CD8-positive, alpha-beta memory T cell (primary cell): ENCODE results near the gene P2RY11. TPM values are rescaled to one million over a fixed set of nuclear protein-coding genes. Genes with fewer than 3 reads are reported as not detected.

Experiments used
- CTCF ChIA-PET: fragments of 350-600 bp; sonication (Branson Sonifier 250); formaldehyde crosslinking; loops from one replicate; lab custom pipeline; 2021; ENCODE audit warnings: antibody characterized with exemption; lab: Charles Lee
- POLR2A ChIA-PET: fragments of 350-600 bp; sonication (Branson Sonifier 250); formaldehyde crosslinking; loops from one replicate; lab custom pipeline; 2021; ENCODE audit warnings: antibody characterized with exemption; lab: Charles Lee
- DNase-seq, 5 donors: peaks; one replicate each; pipeline versions ENCODE4 v3.0.0 to v3.0.0-alpha.2; 2020 to 2022; ENCODE audit warnings: mixed read lengths in 1 of 5
- H3K27ac ChIP-seq: one replicate; pipeline ENCODE4 v1.7.0; 2013; ENCODE audit warnings: low read depth, mild to moderate bottlenecking, low read length, moderate library complexity
- H3K27me3 ChIP-seq: 2 replicates; pipeline ENCODE4 v1.7.0; 2013; ENCODE audit warnings: low read length, mild to moderate bottlenecking; ENCODE audit not compliant: insufficient read depth, poor library complexity, severe bottlenecking
- H3K36me3 ChIP-seq: 2 replicates; pipeline ENCODE4 v1.7.0; 2013; ENCODE audit warnings: mild to moderate bottlenecking, low read length, moderate library complexity; ENCODE audit not compliant: insufficient read depth
- H3K4me1 ChIP-seq: 2 replicates; pipeline ENCODE4 v1.7.0; 2013; ENCODE audit warnings: mild to moderate bottlenecking, low read length, moderate library complexity; ENCODE audit not compliant: insufficient read depth
- H3K4me3 ChIP-seq: 2 replicates; pipeline ENCODE4 v1.7.0; 2013; ENCODE audit warnings: mild to moderate bottlenecking, low read length
- H3K9me3 ChIP-seq: 2 replicates; pipeline ENCODE4 v1.7.0; 2013; ENCODE audit warnings: mild to moderate bottlenecking, low read length
- H3K27ac Mint-ChIP-seq, 8 donors: one replicate each; pipeline ENCODE4 v1.8.0; 2020 to 2021; ENCODE audit warnings: mixed read lengths in 8 of 8, mild to moderate bottlenecking in 6 of 8, inconsistent platforms in 3 of 8, moderate library complexity in 3 of 8
- H3K27me3 Mint-ChIP-seq, 2 donors: one replicate each; pipeline ENCODE4 v1.8.0; 2020 to 2021; ENCODE audit warnings: mixed read lengths in 2 of 2, mild to moderate bottlenecking in 1 of 2, moderate library complexity in 1 of 2
- H3K36me3 Mint-ChIP-seq, 3 donors: one replicate each; pipeline ENCODE4 v1.8.0; 2020 to 2021; ENCODE audit warnings: mixed read lengths in 3 of 3, inconsistent platforms in 1 of 3, mild to moderate bottlenecking in 1 of 3
- H3K4me1 Mint-ChIP-seq, 3 donors: one replicate each; pipeline ENCODE4 v1.8.0; 2020 to 2021; ENCODE audit warnings: mixed read lengths in 3 of 3, inconsistent platforms in 1 of 3, mild to moderate bottlenecking in 1 of 3
- H3K4me3 Mint-ChIP-seq, 7 donors: one replicate each; pipeline ENCODE4 v1.8.0; 2020 to 2021; ENCODE audit warnings: mixed read lengths in 7 of 7, mild to moderate bottlenecking in 6 of 7, moderate library complexity in 4 of 7, inconsistent platforms in 2 of 7
- H3K9me3 Mint-ChIP-seq, 5 donors: one replicate each; pipeline ENCODE4 v1.8.0; 2020 to 2022; ENCODE audit warnings: mixed read lengths in 5 of 5, mild to moderate bottlenecking in 3 of 5, moderate library complexity in 2 of 5, inconsistent platforms in 1 of 5
- polyA plus RNA-seq: library from polyadenylated mRNA; unstranded; fragments of 300-500 nt; fragmentation: Illumina TruSeq; gene quantifications from one replicate; pipeline ENCODE4 v1.2.3, GENCODE V29; 2021
- total RNA-seq, 2 experiments: library from RNA; stranded (reverse); gene quantifications; one replicate each; pipeline ENCODE4 v1.2.3, GENCODE V29; 2021

The P2RY11 gene
- total and polyA plus RNA-seq, 3 experiments from 2014 or later: 7.4 to 58.1 (median 53.7) TPM

DNA sequence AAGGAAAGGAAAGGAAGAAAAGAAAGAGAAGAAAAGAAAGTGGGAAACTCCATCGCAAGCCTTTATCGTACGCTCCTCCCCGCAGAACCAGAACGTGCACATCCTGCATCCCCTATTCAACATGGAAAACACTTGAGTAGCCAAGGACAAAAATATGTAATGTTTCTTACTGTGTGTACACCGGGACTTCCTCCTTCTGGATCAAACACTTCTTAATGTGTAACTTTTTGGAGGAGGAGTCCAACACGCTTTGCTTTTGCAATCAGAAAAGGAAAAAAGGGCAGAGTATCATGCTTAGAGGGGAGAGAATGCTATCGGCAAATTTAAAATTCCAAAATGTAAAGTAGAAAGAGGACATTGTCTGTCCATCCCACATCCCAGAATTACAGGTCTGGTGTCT is 33.2 kb upstream of the P2RY11 start:
- H3K27me3 Mint-ChIP-seq: no peaks in the 10 kb centered on the region
- Histone ChIP-seq H3K4me3 (no peak overlapping the region), H3K27ac (no peak overlapping the region), H3K9me3 (peaks cover 6% of the 10 kb centered on the region), H3K4me1 (no peaks in the 10 kb centered on the region), H3K27me3 (no peaks in the 10 kb centered on the region), H3K36me3 (no peaks in the 10 kb centered on the region)
- H3K27ac Mint-ChIP-seq: peak overlapping the region in 1 of 8 donors; percentile 32
- H3K4me3 Mint-ChIP-seq: no peak overlapping the region
- ChIA-PET CTCF (no interaction called here), POLR2A (no interaction called here)
- no peaks in the 10 kb centered on the region for H3K4me1 Mint-ChIP-seq
- H3K36me3 Mint-ChIP-seq: no peaks in the 10 kb centered on the region
- H3K9me3 Mint-ChIP-seq: peaks cover 0 to 5% (median 0%) of the 10 kb centered on the region in 5 donors
- no peak for DNase-seq

DNA sequence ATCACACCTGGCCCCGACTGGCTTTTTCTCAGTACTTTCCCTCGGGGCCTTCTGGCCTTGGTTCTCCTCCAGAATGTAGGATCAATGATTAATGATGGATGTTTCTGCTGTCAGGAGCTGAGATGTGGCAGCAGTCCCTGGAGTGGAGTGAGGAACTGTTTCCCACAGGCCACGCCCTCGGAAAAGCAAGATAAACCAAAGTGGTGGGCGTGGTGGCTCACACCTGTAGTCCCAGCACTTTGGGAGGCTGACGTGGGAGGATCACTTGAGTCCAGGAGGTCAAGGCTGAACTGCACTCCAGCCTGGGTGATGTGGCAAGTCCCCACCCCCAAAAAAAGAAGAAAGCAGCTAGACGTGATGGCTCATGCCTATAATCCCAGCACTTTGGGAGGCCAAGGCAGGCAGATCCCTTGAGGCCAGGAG is 32.5 kb upstream of the P2RY11 start:
- H3K9me3 ChIP-seq: peaks cover 2% of the 10 kb centered on the region
- Mint-ChIP-seq H3K9me3 (peaks cover 0 to 4% (median 0%) of the 10 kb centered on the region in 5 donors), H3K4me1 (no peaks in the 10 kb centered on the region), H3K36me3 (no peaks in the 10 kb centered on the region), H3K27ac (no peak overlapping the region), H3K27me3 (no peaks in the 10 kb centered on the region), H3K4me3 (no peak overlapping the region)
- ChIA-PET CTCF (interaction anchor here (1.5 kb wide), 1 partner anchor 41 kb away, joined by 3 read pairs; no protein-coding TSS in a partner anchor), POLR2A (no interaction called here)
- no peak overlapping the region for H3K4me3 ChIP-seq
- no peak overlapping the region for H3K27ac ChIP-seq
- no peak for DNase-seq
- no peaks in the 10 kb centered on the region for H3K36me3 ChIP-seq
- no peaks in the 10 kb centered on the region for H3K27me3 ChIP-seq
- no peaks in the 10 kb centered on the region for H3K4me1 ChIP-seq

DNA sequence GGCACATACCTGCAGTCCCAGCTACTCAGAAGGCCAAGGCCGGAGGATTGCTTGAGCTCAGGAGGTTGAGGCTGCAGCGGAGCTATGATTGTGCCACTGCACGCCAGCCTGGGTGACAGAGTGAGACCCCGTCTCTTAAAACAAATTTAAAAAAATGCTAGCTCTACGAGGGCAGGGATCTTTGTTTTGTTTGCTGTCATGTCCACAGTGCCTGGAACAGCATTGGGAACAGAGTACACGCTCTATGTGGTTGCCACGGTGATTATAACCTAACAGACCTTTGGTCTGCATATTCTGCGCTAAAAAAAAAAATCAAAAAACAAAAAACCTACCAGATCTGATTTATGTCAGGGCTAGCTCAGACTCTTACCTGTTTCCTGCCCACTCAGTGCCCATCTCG is 27.6 kb upstream of the P2RY11 start:
- Mint-ChIP-seq H3K27ac (peak overlapping the region in 4 of 8 donors; percentile 52 to 90 (median 81)), H3K36me3 (peaks cover 0 to 10% (median 0%) of the 10 kb centered on the region in 3 donors), H3K4me1 (peaks cover 10 to 14% (median 12%) of the 10 kb centered on the region in 3 donors), H3K4me3 (peak overlapping the region in 3 of 7 donors; percentile 11 to 84 (median 37)), H3K9me3 (no peaks in the 10 kb centered on the region), H3K27me3 (no peaks in the 10 kb centered on the region)
- H3K4me1 ChIP-seq: peaks cover 9% of the 10 kb centered on the region
- no peaks in the 10 kb centered on the region for H3K9me3 ChIP-seq
- DNase-seq: no peak
- H3K4me3 ChIP-seq: no peak overlapping the region
- no peaks in the 10 kb centered on the region for H3K27me3 ChIP-seq
- H3K36me3 ChIP-seq: peaks cover under 1% of the 10 kb centered on the region
- ChIA-PET CTCF (interaction anchor here (0.7 to 1.9 kb wide), 4 partner anchors 12 to 166 kb away, joined by 3 to 8 read pairs (median 4); no protein-coding TSS in a partner anchor), POLR2A (interaction anchor here (0.6 kb wide), 1 partner anchor 771 kb away, joined by 5 read pairs; no protein-coding TSS in a partner anchor)
- no peak overlapping the region for H3K27ac ChIP-seq

DNA sequence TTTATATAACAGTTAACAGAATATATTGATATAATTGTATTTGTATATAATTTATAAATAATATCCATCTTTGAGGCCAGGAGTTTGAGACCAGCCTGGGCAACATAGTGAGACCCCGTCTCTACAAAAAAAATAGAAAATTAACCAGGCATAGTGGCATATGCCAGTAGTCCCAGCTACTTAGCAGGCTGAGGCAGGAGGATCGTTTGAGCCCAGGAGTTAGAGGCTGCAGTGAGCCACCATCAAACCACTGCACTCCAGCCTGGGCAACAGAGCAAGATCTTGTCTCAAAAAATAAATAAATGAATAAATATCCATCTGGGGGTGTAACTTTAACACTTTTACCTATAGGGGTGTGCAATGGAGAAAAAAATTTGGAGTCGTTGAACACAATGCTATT is 26.7 kb upstream of the P2RY11 start:
- Mint-ChIP-seq H3K4me3 (peak overlapping the region; percentile 84 to 96 (median 85)), H3K27ac (peak overlapping the region in 7 of 8 donors; percentile 69 to 92 (median 89)), H3K9me3 (no peaks in the 10 kb centered on the region), H3K4me1 (peaks cover 13 to 14% (median 14%) of the 10 kb centered on the region in 3 donors), H3K27me3 (no peaks in the 10 kb centered on the region), H3K36me3 (peaks cover 0 to 19% (median 0%) of the 10 kb centered on the region in 3 donors)
- ChIA-PET CTCF (interaction anchor here (1.3 to 1.9 kb wide), 3 partner anchors 11 to 165 kb away, joined by 3 to 8 read pairs (median 5); no protein-coding TSS in a partner anchor), POLR2A (interaction anchor here (0.5 to 0.6 kb wide), 2 partner anchors 17 to 770 kb away, joined by 3 to 5 read pairs; partner anchors contain the start of gene ANGPTL6)
- H3K4me1 ChIP-seq: peaks cover 9% of the 10 kb centered on the region
- H3K27me3 ChIP-seq: no peaks in the 10 kb centered on the region
- no peak overlapping the region for H3K4me3 ChIP-seq
- DNase-seq: no peak
- H3K9me3 ChIP-seq: no peaks in the 10 kb centered on the region
- H3K36me3 ChIP-seq: peaks cover 6% of the 10 kb centered on the region
- H3K27ac ChIP-seq: no peak overlapping the region

DNA sequence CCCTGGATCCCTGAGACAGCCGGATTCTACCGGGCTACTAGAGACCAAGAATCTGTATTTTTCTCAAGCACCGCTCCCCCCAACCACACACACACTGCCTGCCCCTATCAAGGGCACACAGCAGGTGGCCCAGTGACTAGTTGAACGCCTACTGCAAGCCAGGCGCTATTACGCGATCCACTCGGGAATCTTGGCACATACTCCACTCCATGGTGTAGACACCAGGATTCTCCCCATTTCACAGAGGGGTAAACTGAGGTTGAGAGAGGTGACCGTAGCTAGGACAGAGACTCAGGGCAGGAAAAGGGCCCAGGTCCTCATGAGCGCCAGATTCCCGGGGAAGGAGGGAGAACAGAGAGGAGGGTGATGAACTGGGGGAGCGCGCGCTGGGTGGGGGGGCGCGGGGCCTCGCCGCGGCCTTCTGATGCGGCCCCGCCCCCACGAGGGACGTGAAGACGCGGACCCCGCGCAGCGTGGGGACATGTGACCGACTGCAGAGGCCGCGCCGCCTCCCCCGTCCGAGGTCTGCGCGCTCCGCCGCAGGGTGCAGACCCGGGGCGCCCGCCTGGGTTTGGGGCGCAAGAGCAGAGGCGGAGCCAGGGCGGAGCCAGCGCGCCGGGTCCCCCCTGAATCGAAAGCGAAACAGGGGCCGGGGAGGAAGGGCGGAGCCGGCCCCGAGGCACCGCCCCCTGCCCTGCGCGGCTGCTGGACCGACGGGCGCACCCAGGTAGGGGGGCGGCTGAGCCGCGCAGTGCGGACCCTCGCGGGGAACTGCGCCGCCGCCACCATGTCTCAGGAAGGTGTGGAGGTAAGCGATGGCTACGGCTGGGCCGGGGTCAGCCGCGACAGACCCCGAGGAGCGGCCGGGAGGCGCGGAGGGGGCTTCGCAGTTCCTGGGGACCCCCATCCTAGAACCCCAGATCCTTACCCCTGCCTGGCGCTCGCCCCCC is 25.6 kb upstream of the P2RY11 start, which contains the start of gene SHFL:
Gene SHFL, plus strand, starts transcription at position 677 of the 950 bp plus-strand sequence. Its CDS starts 111 bp downstream, at position 788.
- H3K4me1 Mint-ChIP-seq: peaks cover 14 to 18% (median 16%) of the 10 kb centered on the region in 3 donors
- peak within 1 kb of the TSS; percentile 82 for H3K27ac ChIP-seq
- peak within 1 kb of the TSS; percentile 88 for H3K4me3 ChIP-seq
- no peaks in the 10 kb centered on the region for H3K27me3 ChIP-seq
- no peaks in the 10 kb centered on the region for H3K27me3 Mint-ChIP-seq
- ChIA-PET POLR2A (interaction anchor here (0.6 to 1.0 kb wide), 2 partner anchors 10 to 152 kb away, joined by 3 to 4 read pairs; no protein-coding TSS in a partner anchor), CTCF (no interaction called here)
- no peaks in the 10 kb centered on the region for H3K9me3 Mint-ChIP-seq
- H3K9me3 ChIP-seq: no peaks in the 10 kb centered on the region
- H3K36me3 Mint-ChIP-seq: peaks cover 0 to 27% (median 2%) of the 10 kb centered on the region in 3 donors
- H3K36me3 ChIP-seq: peaks cover 6% of the 10 kb centered on the region
- peaks cover 9% of the 10 kb centered on the region for H3K4me1 ChIP-seq
- peak; percentile 81 to 90 (median 83) for DNase-seq
- peak within 1 kb of the TSS; percentile 84 to 96 (median 85) for H3K4me3 Mint-ChIP-seq
- peak within 1 kb of the TSS; percentile 87 to 93 (median 90) for H3K27ac Mint-ChIP-seq

DNA sequence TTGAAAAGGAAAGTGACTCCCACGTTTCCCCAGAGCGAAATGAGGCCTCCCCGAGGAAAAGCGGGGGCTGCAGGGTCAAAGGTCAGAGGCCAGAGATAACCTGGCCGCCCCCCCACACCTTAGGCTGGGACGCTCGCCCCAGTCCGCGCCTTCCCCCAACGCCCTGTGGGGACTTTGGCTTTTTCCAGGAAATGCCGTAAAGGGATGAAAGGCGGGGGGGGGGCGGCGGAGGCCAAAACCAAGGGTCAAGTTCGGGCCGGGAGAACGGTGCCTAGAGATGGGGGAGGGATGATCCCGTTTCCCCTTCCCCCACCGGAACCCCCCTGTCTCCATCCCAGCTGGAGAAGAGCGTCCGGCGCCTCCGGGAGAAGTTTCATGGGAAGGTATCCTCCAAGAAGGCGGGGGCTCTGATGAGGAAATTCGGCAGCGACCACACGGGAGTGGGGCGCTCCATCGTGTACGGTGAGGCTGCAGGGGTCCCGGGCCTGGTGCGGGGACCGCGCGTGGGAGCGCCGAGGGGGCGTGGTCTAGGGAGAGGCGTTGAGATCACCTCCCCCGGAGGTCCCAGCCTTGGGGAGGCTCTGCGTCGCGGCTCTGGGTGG is 24.8 kb upstream of the P2RY11 start:
- H3K4me1 Mint-ChIP-seq: peaks cover 14 to 23% (median 16%) of the 10 kb centered on the region in 3 donors
- POLR2A ChIA-PET: no interaction called here
- peak overlapping the region; percentile 88 for H3K4me3 ChIP-seq

DNA sequence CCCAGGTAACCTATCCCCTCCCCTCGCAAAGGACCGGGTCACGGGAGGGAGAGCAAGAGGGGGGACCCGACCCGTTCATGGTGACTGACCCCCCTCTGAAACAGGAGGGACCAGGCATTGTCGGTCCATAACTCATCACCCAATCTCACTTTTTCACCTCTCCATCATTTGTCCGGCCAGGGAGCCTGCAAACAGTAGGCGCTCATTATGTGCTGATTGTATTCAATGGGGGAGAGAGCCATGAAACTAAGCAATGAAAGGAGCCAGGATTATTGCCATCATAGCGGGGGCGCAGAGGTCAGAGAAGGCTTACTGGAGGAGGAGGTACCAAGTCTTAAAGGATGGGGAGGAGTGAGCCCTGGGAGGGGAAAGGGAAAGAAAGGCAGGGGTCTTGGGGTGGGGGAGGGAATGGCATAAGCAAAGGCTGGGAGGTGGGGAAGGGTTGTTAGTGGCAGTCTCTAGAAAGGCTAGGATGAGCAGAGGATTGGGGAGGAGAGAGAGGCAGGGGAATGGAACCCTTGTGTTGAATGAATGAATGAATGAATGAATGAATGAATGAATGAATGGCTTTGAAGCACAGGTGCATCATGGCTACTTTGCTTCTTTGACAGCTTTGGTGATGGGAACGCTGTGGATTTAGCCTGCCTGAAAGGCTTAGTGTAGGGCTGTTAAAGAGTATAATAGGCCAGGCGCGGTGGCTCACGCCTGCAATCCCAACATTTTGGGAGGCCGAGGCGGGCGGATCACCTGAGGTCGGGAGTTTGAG is 24.0 kb upstream of the P2RY11 start:
- Histone ChIP-seq H3K9me3 (no peaks in the 10 kb centered on the region), H3K36me3 (peaks cover 11% of the 10 kb centered on the region), H3K27me3 (no peaks in the 10 kb centered on the region), H3K4me1 (peaks cover 14% of the 10 kb centered on the region), H3K27ac (peak overlapping the region; percentile 82), H3K4me3 (peak overlapping the region; percentile 88)
- peaks cover 0 to 40% (median 6%) of the 10 kb centered on the region in 3 donors for H3K36me3 Mint-ChIP-seq
- no peak for DNase-seq
- H3K27ac Mint-ChIP-seq: peak overlapping the region in 7 of 8 donors; percentile 71 to 92 (median 84)
- H3K4me1 Mint-ChIP-seq: peaks cover 14 to 28% (median 19%) of the 10 kb centered on the region in 3 donors
- POLR2A ChIA-PET: no interaction called here
- no peaks in the 10 kb centered on the region for H3K9me3 Mint-ChIP-seq
- CTCF ChIA-PET: no interaction called here
- H3K4me3 Mint-ChIP-seq: peak overlapping the region; percentile 77 to 96 (median 85)
- no peaks in the 10 kb centered on the region for H3K27me3 Mint-ChIP-seq

More for the DNA sequence above, 24.8 kb upstream of the P2RY11 start:
- H3K27ac Mint-ChIP-seq: peak overlapping the region; percentile 47 to 92 (median 84)
- Histone ChIP-seq H3K4me1 (peaks cover 9% of the 10 kb centered on the region), H3K27me3 (no peaks in the 10 kb centered on the region), H3K36me3 (peaks cover 6% of the 10 kb centered on the region), H3K9me3 (no peaks in the 10 kb centered on the region), H3K27ac (peak overlapping the region; percentile 82)
- peaks cover 0 to 33% (median 2%) of the 10 kb centered on the region in 3 donors for H3K36me3 Mint-ChIP-seq
- no peaks in the 10 kb centered on the region for H3K9me3 Mint-ChIP-seq
- no peaks in the 10 kb centered on the region for H3K27me3 Mint-ChIP-seq
- CTCF ChIA-PET: no interaction called here
- DNase-seq: peak in 4 of 5 donors; percentile 32 to 67 (median 34)
- H3K4me3 Mint-ChIP-seq: peak overlapping the region; percentile 77 to 96 (median 85)
